ENCODE results near the gene STON2. TPM values are rescaled to one million over a fixed set of nuclear protein-coding genes. Genes with fewer than 3 reads are reported as not detected.

Gene STON2
- total RNA-seq, 1 experiment from 2014 or later, result not detected

DNA sequence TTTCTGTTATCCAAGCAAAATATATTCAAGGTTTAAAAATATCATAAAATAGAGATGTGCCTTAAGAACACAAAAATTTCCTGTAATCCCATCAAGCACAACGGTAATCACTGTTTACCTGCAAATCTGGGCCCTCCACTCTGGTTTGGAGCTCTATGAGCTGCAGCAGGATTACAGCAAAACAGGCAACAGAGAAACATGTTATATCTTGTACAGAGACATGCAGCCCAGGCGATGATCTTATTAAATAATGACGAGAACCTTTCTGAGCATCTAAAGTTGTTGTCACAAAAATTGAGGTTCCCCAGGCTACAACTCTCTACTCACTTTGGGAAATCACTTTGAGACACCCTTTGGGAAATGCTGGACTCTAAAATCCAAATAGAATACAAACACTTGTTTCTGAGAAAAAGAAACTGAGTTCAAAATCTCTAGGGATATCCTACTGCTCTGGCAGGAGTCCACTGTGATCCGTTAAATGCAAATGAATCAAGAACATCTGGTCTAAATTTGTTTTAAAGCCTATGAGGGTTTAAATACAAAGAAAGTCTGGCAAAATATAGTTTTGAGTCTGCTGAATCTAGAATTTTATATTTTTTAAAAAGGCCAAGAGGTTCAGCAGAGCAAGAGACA is 36.3 kb downstream of the STON2 start:
- no peak for DNase-seq
- H3K4me3 ChIP-seq, result no peak overlapping the region
- no peaks in the 10 kb centered on the region for H3K27me3 ChIP-seq
- H3K9me3 ChIP-seq, result no peaks in the 10 kb centered on the region
- no peaks in the 10 kb centered on the region for H3K36me3 ChIP-seq

DNA sequence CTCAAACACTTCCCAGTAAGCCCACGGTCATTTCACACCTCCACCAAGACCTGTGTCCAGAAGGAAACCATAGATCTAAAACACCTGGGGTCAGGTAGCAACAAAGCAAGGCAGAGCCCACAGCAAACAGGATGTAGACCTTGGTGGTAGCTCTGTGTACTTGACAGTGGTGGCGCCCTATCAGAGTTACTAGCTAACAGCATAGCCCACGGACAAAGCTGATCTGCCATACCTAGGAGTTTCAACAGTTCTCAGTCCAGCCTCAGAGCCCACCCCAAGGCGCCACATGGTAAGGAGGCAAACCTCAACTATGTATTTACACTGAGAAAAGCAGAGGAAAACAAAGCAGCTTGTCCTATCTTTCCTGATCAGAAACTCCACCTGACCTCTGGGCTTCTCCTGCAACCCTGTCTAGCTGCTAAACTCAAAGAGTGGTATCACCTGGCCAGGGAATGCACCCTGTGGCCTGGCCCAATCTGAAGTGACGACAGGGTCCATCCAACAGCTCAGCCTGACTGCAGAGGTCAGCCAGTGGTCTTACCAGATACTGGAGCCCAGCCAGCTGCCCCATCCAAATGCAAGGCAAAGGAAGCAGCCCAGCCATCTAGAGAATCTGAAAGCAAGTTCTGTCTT is 46.3 kb downstream of the STON2 start:
- Histone ChIP-seq H3K4me3 (no peak overlapping the region), H3K36me3 (no peaks in the 10 kb centered on the region), H3K27me3 (no peaks in the 10 kb centered on the region), H3K9me3 (no peaks in the 10 kb centered on the region)
- no peak for DNase-seq

DNA sequence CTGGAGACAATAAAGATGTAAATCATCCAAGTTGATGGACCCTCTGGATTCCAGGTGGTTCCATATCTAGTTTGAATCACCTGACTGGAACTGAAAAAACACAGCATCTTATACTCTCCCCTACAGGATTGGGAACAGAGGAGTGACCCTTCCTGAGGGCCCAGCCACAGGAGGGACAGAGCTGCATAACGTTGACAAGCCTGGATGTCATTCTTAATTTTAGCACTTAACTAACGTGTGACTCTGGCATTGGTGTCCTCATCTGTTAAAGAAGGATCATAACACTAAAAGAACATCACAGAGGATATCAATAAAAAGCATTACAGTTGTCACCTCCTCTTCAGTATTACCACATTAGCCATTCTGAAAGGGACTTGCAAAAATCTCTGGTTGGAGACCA is 47.7 kb downstream of the STON2 start:
- no peaks in the 10 kb centered on the region for H3K9me3 ChIP-seq
- no peak for DNase-seq
- no peaks in the 10 kb centered on the region for H3K27me3 ChIP-seq
- no peaks in the 10 kb centered on the region for H3K36me3 ChIP-seq
- no peak overlapping the region for H3K4me3 ChIP-seq

DNA sequence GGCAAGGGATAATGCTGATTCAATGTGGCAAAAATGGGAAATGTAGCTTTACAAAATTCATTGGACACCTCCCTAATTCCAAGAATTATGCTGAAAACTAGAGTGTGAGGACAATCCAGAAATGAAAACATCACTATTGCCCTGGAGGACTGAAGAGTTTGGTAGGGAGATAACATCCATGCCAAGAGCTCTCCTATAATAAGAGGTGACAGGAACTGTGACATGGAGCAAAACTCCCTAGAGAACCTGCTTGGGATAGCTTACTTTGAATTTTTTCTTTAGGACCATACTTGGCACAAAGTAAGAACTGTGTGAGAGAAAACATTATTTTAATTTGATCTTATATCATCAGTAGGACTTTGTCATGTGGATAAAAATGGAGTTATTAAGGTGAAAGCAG is 48.9 kb downstream of the STON2 start:
- Histone ChIP-seq H3K9me3 (no peaks in the 10 kb centered on the region), H3K36me3 (no peaks in the 10 kb centered on the region), H3K27me3 (no peaks in the 10 kb centered on the region), H3K4me3 (no peak overlapping the region)
- DNase-seq, result no peak

DNA sequence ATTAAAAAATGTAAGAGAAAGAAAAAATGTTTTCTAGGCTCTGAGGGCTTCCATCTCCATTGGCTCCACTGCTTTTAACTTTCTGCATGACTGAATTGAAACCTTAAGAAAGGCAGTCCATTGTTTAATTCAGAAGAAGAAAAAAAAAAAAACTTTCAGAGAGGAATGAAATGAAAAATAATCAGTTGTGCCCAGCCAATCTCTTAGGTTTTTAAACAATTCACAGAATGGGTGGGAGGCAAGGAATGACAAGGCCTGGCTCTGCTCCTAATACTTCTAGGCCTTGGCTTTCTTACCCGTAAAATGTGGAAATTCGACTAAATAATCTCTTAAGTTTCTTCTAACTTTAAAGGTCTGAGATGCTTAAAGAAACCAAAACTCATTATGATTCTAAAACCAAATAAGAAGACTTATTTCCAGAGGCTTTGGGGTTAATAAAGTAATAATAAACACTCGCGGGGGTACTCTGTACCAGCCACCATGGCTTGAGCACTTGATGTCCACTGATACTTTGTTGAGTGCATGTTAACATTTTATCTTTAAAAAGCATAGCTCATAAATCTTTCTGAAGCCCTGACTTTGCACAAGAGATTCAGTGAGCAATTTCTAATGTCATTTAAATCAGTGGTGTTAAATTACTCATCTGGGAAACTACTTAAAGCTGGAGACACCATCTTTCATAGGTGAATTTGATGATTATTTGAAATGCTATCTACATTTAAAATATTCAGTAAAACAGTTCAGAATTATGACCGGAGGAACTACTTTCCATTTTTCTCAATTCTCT is 49.6 kb downstream of the STON2 start:
- Histone ChIP-seq H3K4me3 (no peak overlapping the region), H3K27me3 (no peaks in the 10 kb centered on the region), H3K9me3 (no peaks in the 10 kb centered on the region), H3K36me3 (no peaks in the 10 kb centered on the region)
- no peak for DNase-seq

DNA sequence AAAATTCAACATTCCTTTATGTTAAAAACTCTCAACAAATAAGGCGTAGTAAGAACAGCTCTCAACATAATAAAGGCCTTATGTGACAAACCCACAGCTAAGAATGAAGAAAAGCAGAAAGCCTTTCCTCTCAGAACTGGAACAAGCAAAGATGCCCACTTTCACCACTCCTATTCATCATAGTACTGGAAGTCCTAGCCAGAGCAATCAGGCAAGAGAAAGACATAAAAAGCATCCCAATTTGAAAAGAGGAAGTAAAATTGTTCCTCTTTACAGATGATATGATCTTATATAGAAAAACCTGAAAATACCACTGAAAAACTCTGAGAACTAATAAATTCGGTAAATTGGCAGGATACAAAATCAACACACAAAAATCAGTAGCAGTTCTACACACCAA is 52.1 kb downstream of the STON2 start:
- no peak for DNase-seq
- Histone ChIP-seq H3K9me3 (no peaks in the 10 kb centered on the region), H3K4me3 (no peak overlapping the region), H3K27me3 (no peaks in the 10 kb centered on the region), H3K36me3 (no peaks in the 10 kb centered on the region)

DNA sequence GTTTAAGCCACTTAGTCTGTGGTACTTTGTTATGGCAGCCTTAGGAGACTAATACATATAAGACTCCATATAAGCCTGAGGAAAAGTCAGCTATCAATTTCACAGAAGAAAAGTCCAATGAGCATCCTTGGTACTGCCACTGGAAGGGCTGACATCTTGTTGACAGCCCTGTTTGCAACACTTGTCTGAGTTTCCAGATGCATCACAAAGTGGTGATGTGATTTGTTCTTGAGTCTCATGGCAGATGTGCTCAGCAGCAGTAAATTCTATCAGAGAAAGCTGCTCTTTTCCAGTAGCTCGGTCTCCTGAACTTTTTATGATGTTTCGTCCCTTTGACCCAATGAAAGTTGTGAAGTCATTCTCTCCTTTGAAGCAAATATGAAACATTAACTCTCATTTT is 54.3 kb downstream of the STON2 start:
- no peak for DNase-seq
- Histone ChIP-seq H3K4me3 (no peak overlapping the region), H3K36me3 (no peaks in the 10 kb centered on the region), H3K27me3 (no peaks in the 10 kb centered on the region), H3K9me3 (no peaks in the 10 kb centered on the region)

DNA sequence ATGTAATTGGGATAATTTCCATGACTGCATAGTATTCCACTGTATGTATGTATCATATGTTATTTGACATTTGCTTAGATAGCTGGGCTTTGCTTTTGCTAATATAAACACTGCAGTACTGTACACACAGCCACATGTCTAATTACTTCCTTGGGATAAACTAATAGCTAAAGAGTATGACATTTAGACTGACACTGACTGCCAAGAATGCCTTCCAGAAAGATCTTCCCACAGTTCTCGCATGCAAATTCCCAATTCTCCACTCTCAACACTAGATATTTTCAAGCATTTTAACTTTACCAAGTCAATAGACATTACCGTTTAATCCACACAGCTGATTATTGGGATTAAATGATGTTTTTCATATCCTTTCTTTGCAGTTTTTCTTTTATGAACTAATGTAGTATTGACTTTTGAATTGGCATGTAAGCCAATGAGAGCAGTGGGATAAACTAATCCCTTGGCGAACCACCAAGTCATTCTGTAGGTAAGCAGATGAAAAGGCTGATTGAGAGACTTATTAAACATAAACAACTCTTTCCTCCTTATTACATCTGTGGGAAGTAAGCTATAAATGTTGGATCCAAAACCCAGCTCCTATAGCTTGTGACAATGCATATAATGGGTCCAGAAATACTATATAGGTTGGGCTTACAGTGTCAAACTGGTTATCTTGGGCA is 55.5 kb downstream of the STON2 start:
- H3K36me3 ChIP-seq, result no peaks in the 10 kb centered on the region
- no peak for DNase-seq
- H3K9me3 ChIP-seq, result no peaks in the 10 kb centered on the region
- H3K4me3 ChIP-seq, result no peak overlapping the region
- no peaks in the 10 kb centered on the region for H3K27me3 ChIP-seq

DNA sequence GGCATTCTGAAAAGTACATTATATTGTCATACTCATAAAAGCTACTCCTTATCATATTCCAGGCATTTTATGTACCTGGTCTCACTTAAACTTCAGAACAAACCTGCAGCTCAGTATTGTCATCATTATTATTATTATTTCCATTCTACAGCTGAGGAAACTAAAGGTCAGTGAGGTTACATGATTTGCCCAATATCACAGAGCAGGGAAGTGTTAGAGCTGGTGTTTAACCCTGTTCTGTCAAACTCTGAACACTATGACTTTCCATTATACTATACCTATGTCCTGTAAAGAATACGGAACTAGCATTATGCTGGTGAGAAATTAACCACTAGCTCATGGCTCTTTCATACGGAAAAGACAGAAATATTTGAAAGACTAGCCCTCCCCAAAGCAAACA is 56.4 kb downstream of the STON2 start:
- Histone ChIP-seq H3K9me3 (no peaks in the 10 kb centered on the region), H3K36me3 (no peaks in the 10 kb centered on the region), H3K4me3 (no peak overlapping the region), H3K27me3 (no peaks in the 10 kb centered on the region)
- no peak for DNase-seq

DNA sequence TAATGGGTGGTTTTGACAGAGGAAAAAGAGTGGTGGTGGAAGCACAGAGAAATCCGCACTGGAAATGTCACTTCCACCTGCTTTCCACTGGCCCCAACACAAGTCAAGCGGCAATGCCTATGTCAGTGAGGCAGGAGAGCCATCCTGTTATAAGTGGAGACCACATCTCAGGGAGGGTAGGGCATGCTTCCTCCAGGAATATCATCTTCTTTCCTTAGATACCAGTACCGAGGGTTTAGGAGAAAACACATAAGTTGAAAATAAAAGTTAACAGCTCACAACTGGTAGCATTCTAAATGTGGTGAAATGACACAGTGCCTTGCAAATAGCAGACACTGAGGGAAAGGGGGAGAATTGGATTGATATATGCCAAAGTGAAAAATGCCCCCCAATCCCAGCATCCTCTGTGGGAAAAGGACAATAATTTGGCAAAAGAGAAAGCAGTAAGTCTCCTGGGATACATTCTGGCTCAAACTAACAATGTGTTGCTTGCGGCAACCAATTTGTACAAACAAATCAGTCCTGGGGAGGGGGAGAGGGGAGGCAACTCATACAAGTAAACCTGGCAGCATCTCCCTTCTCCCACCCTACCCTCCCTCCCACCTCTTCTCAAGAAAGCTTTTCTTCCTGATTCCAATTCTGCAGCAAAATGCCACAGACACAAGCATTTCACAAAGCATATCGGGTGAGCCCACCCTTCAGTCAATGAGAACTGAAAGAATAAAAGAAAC is 57.1 kb downstream of the STON2 start:
- DNase-seq, result no peak
- no peaks in the 10 kb centered on the region for H3K27me3 ChIP-seq
- H3K9me3 ChIP-seq, result no peaks in the 10 kb centered on the region
- no peak overlapping the region for H3K4me3 ChIP-seq
- no peaks in the 10 kb centered on the region for H3K36me3 ChIP-seq

DNA sequence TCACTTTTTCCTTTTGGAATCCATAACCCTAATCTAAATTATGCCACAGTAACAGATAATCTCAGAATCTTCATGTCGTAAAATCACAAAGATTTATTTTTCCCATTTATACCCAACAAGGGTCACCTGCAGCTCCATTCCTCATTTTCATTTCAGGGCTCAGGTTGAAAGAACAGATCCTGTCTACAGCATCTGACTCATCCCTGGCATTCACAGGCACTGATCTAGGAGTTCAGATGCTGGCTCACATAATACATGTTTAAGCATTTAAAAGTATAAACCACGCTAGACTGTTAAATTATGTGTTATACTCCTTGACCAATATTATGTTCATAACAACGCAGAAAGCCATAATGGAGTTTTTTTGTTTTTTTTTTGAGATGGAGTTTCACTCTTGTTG is 58.3 kb downstream of the STON2 start:
- Histone ChIP-seq H3K9me3 (no peaks in the 10 kb centered on the region), H3K4me3 (no peak overlapping the region)

DNA sequence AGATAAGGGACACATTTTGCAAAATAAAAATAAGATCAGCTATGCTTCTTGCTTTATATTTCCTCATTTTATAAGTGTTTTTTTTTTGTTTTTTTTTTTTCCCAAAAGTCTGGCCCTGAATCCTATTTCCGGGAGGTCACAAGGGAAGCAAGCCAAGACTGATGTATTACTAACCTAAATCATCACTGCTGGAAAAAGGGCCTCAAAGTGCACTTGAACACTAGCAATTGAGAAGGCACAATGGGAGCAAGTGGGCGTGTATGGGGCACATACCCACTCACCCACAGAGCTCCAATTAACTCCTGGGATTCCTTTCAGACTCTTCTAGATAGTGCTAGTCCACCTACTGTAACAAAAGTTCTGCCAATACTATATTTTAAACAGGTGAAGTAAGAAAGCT is 58.8 kb downstream of the STON2 start:
- H3K9me3 ChIP-seq, result no peaks in the 10 kb centered on the region
- no peak overlapping the region for H3K4me3 ChIP-seq
- H3K36me3 ChIP-seq, result no peaks in the 10 kb centered on the region
- no peaks in the 10 kb centered on the region for H3K27me3 ChIP-seq
- no peak for DNase-seq

More for the DNA sequence above, 58.3 kb downstream of the STON2 start:
- no peaks in the 10 kb centered on the region for H3K27me3 ChIP-seq
- no peak for DNase-seq
- H3K36me3 ChIP-seq, result no peaks in the 10 kb centered on the region

DNA sequence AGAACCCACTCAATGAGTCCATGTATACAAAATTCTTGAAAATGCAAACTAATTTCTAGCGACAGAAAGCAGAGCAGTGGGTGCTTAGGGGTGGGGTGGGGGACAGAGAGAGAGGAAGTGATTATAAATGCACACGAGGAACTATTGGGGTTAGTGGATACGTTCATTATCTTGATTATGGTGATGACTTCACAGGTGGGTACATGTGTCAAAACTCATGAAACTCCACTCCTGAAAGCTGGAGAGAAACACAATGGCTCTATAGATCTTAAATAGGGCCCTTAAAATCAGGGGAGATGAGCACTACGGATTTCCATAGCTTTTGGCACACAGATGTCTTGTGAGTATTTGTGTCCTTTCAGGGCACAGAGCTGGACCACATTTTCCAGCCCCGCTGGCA is 59.9 kb downstream of the STON2 start:
- Histone ChIP-seq H3K9me3 (no peaks in the 10 kb centered on the region), H3K4me3 (no peak overlapping the region), H3K36me3 (no peaks in the 10 kb centered on the region), H3K27me3 (no peaks in the 10 kb centered on the region)
- no peak for DNase-seq

DNA sequence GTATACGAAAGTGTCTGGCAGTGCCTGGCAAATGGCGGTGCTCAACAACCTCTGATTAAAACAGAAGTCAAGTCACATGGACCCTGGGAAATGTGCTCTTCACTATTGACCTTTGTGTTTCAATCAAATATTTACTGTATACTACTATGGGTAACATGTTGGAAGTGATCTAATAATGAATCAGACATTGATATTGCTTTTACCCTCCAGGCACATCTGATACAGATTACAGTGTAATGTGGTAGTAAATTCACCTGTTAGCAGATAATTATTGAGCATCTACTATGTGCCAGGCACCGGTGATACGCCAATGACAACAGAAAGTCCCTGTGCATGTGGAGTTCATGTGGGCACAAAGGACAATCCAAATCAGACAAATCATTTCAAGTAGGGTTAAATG is 63.1 kb downstream of the STON2 start:
- Histone ChIP-seq H3K9me3 (no peaks in the 10 kb centered on the region), H3K36me3 (no peaks in the 10 kb centered on the region)
- no peak for DNase-seq

DNA sequence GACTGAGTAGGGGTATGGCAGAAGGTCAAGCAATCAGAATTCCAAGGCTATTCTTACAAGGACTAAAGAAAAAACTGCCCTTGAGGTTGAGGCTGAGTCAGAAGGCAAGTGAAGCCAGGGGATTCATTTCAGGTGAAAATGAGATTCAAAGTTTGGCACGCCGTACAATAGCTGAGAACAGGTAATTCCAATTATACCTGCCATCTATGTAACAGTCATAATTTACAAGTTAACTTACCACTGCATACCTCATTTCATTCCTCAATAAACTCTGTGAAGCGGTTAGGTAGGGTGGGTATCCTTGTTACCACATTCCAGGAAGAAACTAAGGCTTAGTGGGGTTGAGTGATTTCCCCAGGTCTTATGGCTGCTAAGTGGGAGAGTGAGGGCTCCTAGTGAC is 64.1 kb downstream of the STON2 start:
- Histone ChIP-seq H3K27me3 (no peaks in the 10 kb centered on the region), H3K36me3 (no peaks in the 10 kb centered on the region), H3K9me3 (no peaks in the 10 kb centered on the region), H3K4me3 (no peak overlapping the region)
- no peak for DNase-seq

More for the DNA sequence above, 63.1 kb downstream of the STON2 start:
- Histone ChIP-seq H3K27me3 (no peaks in the 10 kb centered on the region), H3K4me3 (no peak overlapping the region)

DNA sequence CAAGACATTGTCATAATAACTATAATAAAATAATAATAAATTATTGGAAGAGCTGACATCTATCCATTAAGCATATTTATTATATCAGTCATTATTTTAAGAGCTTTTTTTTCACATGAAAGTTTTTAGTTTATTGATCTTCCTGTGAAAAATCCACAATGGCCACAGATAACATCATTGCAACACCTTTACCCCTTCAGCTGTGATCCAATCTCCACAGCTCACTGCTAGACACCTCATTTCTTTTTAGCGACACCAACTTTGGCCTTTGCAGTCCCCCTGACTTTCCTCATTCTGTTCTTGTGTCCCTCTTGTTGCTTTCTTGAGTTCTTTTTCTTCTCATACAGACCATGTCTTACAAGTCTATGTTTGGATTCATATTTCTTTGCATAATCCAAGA is 67.4 kb downstream of the STON2 start:
- H3K27me3 ChIP-seq, result no peaks in the 10 kb centered on the region
- H3K36me3 ChIP-seq, result no peaks in the 10 kb centered on the region
- no peak for DNase-seq
- H3K4me3 ChIP-seq, result no peak overlapping the region
- H3K9me3 ChIP-seq, result no peaks in the 10 kb centered on the region
